K562 (cell line): ENCODE results near the gene LPIN2. TPM values are rescaled to one million over a fixed set of nuclear protein-coding genes. Genes with fewer than 3 reads are reported as not detected.

Source experiments
- EP400 ChIP-seq: fragments of 450-650 bp; IDR thresholded peaks from 2 replicates; pipeline ENCODE4 v1.6.1; 2017; ENCODE audit warnings: antibody characterized with exemption, mild to moderate bottlenecking, moderate library complexity
- KLF10 ChIP-seq: fragments of 250-450 bp; sonication (Bioruptor Pico); IDR thresholded peaks from 2 replicates; pipeline ENCODE4 v1.6.1; 2021; ENCODE audit warnings: matching md5 sums
- MYC ChIP-seq, 2 experiments: fragments of 250-450 bp in 1 of 2; sonication (Bioruptor Pico) in 1 of 2; IDR thresholded peaks; 2 replicates each; pipeline versions ENCODE4 v1.5.1 to v1.6.1; 2012 to 2021; ENCODE audit warnings: low read depth in 2 of 2, borderline replicate concordance in 1 of 2, improper control_type of control experiment in 1 of 2, low read length in 1 of 2, mild to moderate bottlenecking in 1 of 2, moderate library complexity in 1 of 2
- SP2 ChIP-seq: IDR thresholded peaks from 2 replicates; pipeline ENCODE4 v1.6.1; 2011; ENCODE audit warnings: mild to moderate bottlenecking, low read depth, low read length, moderate library complexity; ENCODE audit not compliant: poor library complexity, severe bottlenecking; ENCODE audit errors: extremely low read depth
- ZNF146 ChIP-seq: IDR thresholded peaks from one replicate; pipeline ENCODE4 v1.6.1; 2018; ENCODE audit warnings: missing compliant biosample characterization; ENCODE audit not compliant: unreplicated experiment
- ZNF212 ChIP-seq: fragments of 450-650 bp; formaldehyde crosslinking; IDR thresholded peaks from 2 replicates; pipeline ENCODE4 v1.4.0; 2020; ENCODE audit warnings: mild to moderate bottlenecking
- ZNF41 ChIP-seq: fragments of 250-450 bp; sonication (Bioruptor Pico); conservative IDR thresholded peaks from 2 replicates; pipeline ENCODE4 v1.4.0; 2020; ENCODE audit warnings: mild to moderate bottlenecking
- ZNF431 ChIP-seq: sonication (generic); formaldehyde crosslinking; IDR thresholded peaks from 2 replicates; pipeline ENCODE4 v1.8.0; 2022; ENCODE audit warnings: mild to moderate bottlenecking, missing genetic modification reagents
- ZNF583 ChIP-seq: fragments of 250-450 bp; sonication (Bioruptor Pico); IDR thresholded peaks from 2 replicates; pipeline ENCODE4 v1.4.0; 2020
- ZNF586 ChIP-seq: fragments of 450-650 bp; formaldehyde crosslinking; conservative IDR thresholded peaks from 2 replicates; pipeline ENCODE4 v1.4.0; 2020; ENCODE audit warnings: mild to moderate bottlenecking, moderate library complexity
- ZNF668 ChIP-seq: fragments of 250-450 bp; sonication (Bioruptor Pico); IDR thresholded peaks from 2 replicates; pipeline ENCODE4 v1.8.0; 2022; ENCODE audit warnings: mild to moderate bottlenecking, inconsistent platforms
- polyA plus RNA-seq, 8 experiments: library from polyadenylated mRNA; depleted of rRNA in 4 of 8; stranded (reverse) in 5 of 8; unstranded in 3 of 8; fragments of >200 nt; fragmentation: Nextera tagmentation in 2 of 8; fragmentation: Illumina TruSeq in 1 of 8; extraction: Ambion mirVana in 2 of 8; extraction: Trizol in 1 of 8; gene quantifications; 2 replicates each; pipeline versions ENCODE4 v1.2.1 to v1.2.3, GENCODE V29; 2011 to 2014; ENCODE audit warnings: inconsistent platforms in 1 of 8, missing spikeins in 1 of 8
- total RNA-seq, 7 experiments: library from RNA; depleted of rRNA in 6 of 7; stranded (reverse); fragments of >200 nt in 6 of 7; fragmentation: Illumina TruSeq in 2 of 7; extraction: Trizol in 2 of 7; gene quantifications; 2 replicates each; pipeline versions ENCODE4 v1.2.1 to v1.2.3, GENCODE V29; 2011 to 2021; ENCODE audit warnings: low replicate concordance in 1 of 7
- TF ChIP-seq, protein P1 (sequence below): IDR thresholded peaks from 3 replicates; pipeline ENCODE4 v1.6.1; 2011; ENCODE audit warnings: borderline replicate concordance, mild to moderate bottlenecking, moderate library complexity; ENCODE audit not compliant: insufficient read length; ENCODE audit errors: extremely low read depth
- TF ChIP-seq, protein P2 (sequence below): fragments of 250-450 bp; sonication (Bioruptor Pico); IDR thresholded peaks from 2 replicates; pipeline ENCODE4 v1.5.0; 2022; ENCODE audit warnings: mild to moderate bottlenecking
- TF ChIP-seq, protein P3 (sequence below): fragments of 250-450 bp; sonication (Bioruptor Pico); IDR thresholded peaks from 2 replicates; pipeline ENCODE4 v1.4.0; 2020; ENCODE audit warnings: mild to moderate bottlenecking, moderate library complexity

LPIN2 gene
- total and polyA plus RNA-seq, 9 of the 15 experiments (the other 6 are each of a cell fraction or from before 2014, with no cell fraction given), result 5.2 to 34.8 (median 24.6) TPM

DNA sequence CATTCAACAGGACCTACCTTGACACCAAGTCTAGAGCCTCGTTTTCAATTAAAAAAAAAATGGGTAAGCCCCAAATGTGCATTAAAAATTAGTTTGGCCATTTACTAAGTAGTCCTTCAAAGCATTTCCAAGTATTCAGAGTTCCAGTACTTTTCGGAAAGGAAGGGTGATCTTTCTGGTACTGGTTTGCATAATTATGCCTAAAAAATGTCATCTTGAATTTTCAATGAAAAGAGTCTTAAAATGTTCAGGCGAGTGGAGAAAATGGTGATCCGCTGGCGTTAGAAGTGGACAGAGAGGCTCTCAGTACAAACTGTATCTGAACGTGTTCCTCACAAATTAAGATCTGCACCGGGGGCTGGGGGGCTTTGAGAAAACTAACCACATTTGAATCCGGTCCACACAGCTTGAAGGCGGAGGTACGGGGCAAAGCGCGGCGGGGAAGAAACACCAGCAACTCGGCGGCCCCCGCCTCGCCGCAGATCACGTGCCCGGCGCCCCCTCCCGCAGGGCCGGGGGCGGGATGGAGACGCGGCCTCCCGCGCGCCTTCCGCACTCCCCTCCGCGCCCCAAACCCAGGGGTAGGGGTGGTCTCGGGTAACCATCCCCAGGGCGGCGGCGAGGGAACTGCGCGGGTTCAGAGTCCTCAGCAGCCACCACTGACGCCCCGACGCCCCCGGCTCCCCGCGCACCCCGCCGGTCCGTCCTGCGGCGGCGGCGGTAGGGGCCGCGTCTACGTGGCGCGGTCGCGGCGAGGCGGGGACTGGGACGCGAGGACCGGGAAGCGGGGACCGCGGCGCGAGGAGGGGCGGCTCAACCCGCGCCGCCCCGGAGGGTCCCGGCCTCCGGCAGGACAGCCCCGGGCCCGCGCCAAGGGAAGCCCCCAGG lies 564 bp downstream of the LPIN2 start (continued):
- TF ChIP-seq EP400 (peak; percentile 71; the same call in 1 of the 2 replicates), ZNF41 (CRISPR knock-in tag) (no peak), ZNF212 (CRISPR knock-in tag) (0 out of 2 replicates have a peak, but pooled peaks have one; percentile 32), ZNF668 (CRISPR knock-in tag) (no peak), SP2 (no peak), ZNF586 (CRISPR knock-in tag) (no peak), ZNF431 (CRISPR knock-in tag) (0 out of 2 replicates have a peak, but pooled peaks have one; percentile 40), MYC (IDR thresholded peaks at IDR 0.05; ENCODE audit: low read depth, low read length) (peak; percentile 77), MYC (CRISPR knock-in tag; IDR thresholded peaks at IDR 0.05; ENCODE audit: borderline replicate concordance, low read depth) (no peak), ZNF146 (no peak), KLF10 (CRISPR knock-in tag) (no peak), ZNF583 (CRISPR knock-in tag) (0 out of 2 replicates have a peak, but pooled peaks have one; percentile 18)
- TF ChIP-seq, protein P1, sequence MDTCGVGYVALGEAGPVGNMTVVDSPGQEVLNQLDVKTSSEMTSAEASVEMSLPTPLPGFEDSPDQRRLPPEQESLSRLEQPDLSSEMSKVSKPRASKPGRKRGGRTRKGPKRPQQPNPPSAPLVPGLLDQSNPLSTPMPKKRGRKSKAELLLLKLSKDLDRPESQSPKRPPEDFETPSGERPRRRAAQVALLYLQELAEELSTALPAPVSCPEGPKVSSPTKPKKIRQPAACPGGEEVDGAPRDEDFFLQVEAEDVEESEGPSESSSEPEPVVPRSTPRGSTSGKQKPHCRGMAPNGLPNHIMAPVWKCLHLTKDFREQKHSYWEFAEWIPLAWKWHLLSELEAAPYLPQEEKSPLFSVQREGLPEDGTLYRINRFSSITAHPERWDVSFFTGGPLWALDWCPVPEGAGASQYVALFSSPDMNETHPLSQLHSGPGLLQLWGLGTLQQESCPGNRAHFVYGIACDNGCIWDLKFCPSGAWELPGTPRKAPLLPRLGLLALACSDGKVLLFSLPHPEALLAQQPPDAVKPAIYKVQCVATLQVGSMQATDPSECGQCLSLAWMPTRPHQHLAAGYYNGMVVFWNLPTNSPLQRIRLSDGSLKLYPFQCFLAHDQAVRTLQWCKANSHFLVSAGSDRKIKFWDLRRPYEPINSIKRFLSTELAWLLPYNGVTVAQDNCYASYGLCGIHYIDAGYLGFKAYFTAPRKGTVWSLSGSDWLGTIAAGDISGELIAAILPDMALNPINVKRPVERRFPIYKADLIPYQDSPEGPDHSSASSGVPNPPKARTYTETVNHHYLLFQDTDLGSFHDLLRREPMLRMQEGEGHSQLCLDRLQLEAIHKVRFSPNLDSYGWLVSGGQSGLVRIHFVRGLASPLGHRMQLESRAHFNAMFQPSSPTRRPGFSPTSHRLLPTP, result no peak
- TF ChIP-seq, protein P2, sequence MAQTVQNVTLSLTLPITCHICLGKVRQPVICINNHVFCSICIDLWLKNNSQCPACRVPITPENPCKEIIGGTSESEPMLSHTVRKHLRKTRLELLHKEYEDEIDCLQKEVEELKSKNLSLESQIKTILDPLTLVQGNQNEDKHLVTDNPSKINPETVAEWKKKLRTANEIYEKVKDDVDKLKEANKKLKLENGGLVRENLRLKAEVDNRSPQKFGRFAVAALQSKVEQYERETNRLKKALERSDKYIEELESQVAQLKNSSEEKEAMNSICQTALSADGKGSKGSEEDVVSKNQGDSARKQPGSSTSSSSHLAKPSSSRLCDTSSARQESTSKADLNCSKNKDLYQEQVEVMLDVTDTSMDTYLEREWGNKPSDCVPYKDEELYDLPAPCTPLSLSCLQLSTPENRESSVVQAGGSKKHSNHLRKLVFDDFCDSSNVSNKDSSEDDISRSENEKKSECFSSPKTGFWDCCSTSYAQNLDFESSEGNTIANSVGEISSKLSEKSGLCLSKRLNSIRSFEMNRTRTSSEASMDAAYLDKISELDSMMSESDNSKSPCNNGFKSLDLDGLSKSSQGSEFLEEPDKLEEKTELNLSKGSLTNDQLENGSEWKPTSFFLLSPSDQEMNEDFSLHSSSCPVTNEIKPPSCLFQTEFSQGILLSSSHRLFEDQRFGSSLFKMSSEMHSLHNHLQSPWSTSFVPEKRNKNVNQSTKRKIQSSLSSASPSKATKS (CRISPR knock-in tag), result no peak
- TF ChIP-seq, protein P3, sequence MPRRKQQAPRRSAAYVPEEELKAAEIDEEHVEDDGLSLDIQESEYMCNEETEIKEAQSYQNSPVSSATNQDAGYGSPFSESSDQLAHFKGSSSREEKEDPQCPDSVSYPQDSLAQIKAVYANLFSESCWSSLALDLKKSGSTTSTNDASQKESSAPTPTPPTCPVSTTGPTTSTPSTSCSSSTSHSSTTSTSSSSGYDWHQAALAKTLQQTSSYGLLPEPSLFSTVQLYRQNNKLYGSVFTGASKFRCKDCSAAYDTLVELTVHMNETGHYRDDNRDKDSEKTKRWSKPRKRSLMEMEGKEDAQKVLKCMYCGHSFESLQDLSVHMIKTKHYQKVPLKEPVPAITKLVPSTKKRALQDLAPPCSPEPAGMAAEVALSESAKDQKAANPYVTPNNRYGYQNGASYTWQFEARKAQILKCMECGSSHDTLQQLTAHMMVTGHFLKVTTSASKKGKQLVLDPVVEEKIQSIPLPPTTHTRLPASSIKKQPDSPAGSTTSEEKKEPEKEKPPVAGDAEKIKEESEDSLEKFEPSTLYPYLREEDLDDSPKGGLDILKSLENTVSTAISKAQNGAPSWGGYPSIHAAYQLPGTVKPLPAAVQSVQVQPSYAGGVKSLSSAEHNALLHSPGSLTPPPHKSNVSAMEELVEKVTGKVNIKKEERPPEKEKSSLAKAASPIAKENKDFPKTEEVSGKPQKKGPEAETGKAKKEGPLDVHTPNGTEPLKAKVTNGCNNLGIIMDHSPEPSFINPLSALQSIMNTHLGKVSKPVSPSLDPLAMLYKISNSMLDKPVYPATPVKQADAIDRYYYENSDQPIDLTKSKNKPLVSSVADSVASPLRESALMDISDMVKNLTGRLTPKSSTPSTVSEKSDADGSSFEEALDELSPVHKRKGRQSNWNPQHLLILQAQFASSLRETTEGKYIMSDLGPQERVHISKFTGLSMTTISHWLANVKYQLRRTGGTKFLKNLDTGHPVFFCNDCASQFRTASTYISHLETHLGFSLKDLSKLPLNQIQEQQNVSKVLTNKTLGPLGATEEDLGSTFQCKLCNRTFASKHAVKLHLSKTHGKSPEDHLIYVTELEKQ (CRISPR knock-in tag), result no peak
